GM19043 (cell line): ENCODE measurements around the gene RHBDL1.

Source experiments
- ATAC-seq: cut with Tn5 transposase; IDR thresholded peaks from one replicate; pipeline ENCODE4 v1.9.1; 2021; ENCODE audit warnings: low read depth; ENCODE audit not compliant: unreplicated experiment

Gene RHBDL1

GRCh38 chr16:672371-672770, 3.1 kb upstream of the RHBDL1 start:
- ATAC-seq: no peak

- ATAC-seq: no peak
Measured at GRCh38 chr16:672851-673250, 2.6 kb upstream of the RHBDL1 start.

GRCh38 chr16:673399-673991, 2.0 kb upstream of the RHBDL1 start:
- no peak for ATAC-seq

- ATAC-seq: no peak
Measured at GRCh38 chr16:674214-674881, 1.1 kb upstream of the RHBDL1 start.

GRCh38 chr16:675884-676564, 553 bp downstream of the RHBDL1 start:
- no peak for ATAC-seq

- no peak for ATAC-seq
Measured at GRCh38 chr16:676565-676902, 1.1 kb downstream of the RHBDL1 start.

- no peak for ATAC-seq
Measured at GRCh38 chr16:676913-677312, 1.4 kb downstream of the RHBDL1 start.

- ATAC-seq: no peak
Measured at GRCh38 chr16:677316-678190, 2.1 kb downstream of the RHBDL1 start.

- no peak for ATAC-seq
Measured at GRCh38 chr16:678209-678857, 2.9 kb downstream of the RHBDL1 start.

- ATAC-seq: no peak
Measured at GRCh38 chr16:678858-679813, 3.7 kb downstream of the RHBDL1 start.

GRCh38 chr16:679814-680624, 4.5 kb downstream of the RHBDL1 start, which contains the start of gene STUB1:
Gene STUB1 (plus strand): TSS chr16:680410. CDS start chr16:680526, 116 bp downstream.
- ATAC-seq: peak; percentile 39

- ATAC-seq: no peak
Measured at GRCh38 chr16:680625-680945, 5.1 kb downstream of the RHBDL1 start.

- ATAC-seq: no peak
Measured at GRCh38 chr16:680967-681745, 5.7 kb downstream of the RHBDL1 start.

GRCh38 chr16:681746-682427, 6.4 kb downstream of the RHBDL1 start:
- no peak for ATAC-seq

GRCh38 chr16:682493-683395, 7.3 kb downstream of the RHBDL1 start:
- no peak for ATAC-seq

- ATAC-seq: no peak
Measured at GRCh38 chr16:683396-684070, 8.1 kb downstream of the RHBDL1 start.
